HEK293 (cell line): Measurements from ENCODE around the gene ARL15.
"Not testable (repeated sequence)": the region's sequence is repeated elsewhere in the genome, so short reads cannot be mapped to it uniquely, and the experiment has no call there.

Experiments
- CTCF ChIA-PET: fragments of 350-600 bp; formaldehyde crosslinking; extraction: SDS; loops from one replicate; lab custom pipeline; 2021; ENCODE audit warnings: antibody characterized with exemption; lab: Yijun Ruan, JAX
- POLR2A ChIA-PET: fragments of 300-600 bp; formaldehyde crosslinking; extraction: SDS; loops from one replicate; lab custom pipeline; 2020; ENCODE audit warnings: antibody characterized with exemption, inconsistent platforms; lab: Yijun Ruan, JAX
- H3K27ac ChIP-seq: fragments of 200-500 bp; sonication (Bioruptor generic); 2 replicates; pipeline ENCODE4 v1.5.1; 2014; ENCODE audit warnings: low read depth, low read length, control low read depth, inconsistent platforms; ENCODE audit errors: extremely low read depth
- H3K36me3 ChIP-seq, 2 experiments: fragments of 200-500 bp in 1 of 2; sonication (Bioruptor generic) in 1 of 2; 1 replicate in 1 of 2; 2 replicates in 1 of 2; pipeline ENCODE4 v1.5.1; 2014 to 2017; ENCODE audit warnings: inconsistent platforms in 2 of 2, low read length in 2 of 2; ENCODE audit not compliant: control insufficient read depth in 2 of 2, insufficient read depth in 1 of 2
- H3K4me1 ChIP-seq: fragments of 200-500 bp; sonication (Bioruptor generic); 2 replicates; pipeline ENCODE4 v1.5.1; 2014; ENCODE audit warnings: mild to moderate bottlenecking, low read length, inconsistent platforms; ENCODE audit not compliant: control insufficient read depth, insufficient read depth
- H3K4me3 ChIP-seq: 2 replicates; pipeline ENCODE4 v1.5.1; 2011; ENCODE audit warnings: low read depth, mild to moderate bottlenecking, control low read depth, low read length, moderate library complexity
- H3K9me3 ChIP-seq: fragments of 200-500 bp; sonication (Bioruptor generic); 2 replicates; pipeline ENCODE4 v1.5.1; 2014; ENCODE audit warnings: low read depth, low read length, inconsistent platforms; ENCODE audit not compliant: control insufficient read depth, insufficient read depth
- GLIS1 ChIP-seq: fragments of 450-650 bp; formaldehyde crosslinking; IDR thresholded peaks from 2 replicates; pipeline ENCODE4 v1.5.1; 2016; ENCODE audit warnings: missing biosample characterization, missing genetic modification characterization
- PRDM1 ChIP-seq: fragments of 450-650 bp; formaldehyde crosslinking; IDR thresholded peaks from 2 replicates; pipeline ENCODE4; 2016; ENCODE audit warnings: missing biosample characterization, missing genetic modification characterization
- ZFP69B ChIP-seq: fragments of 450-650 bp; formaldehyde crosslinking; IDR thresholded peaks from 2 replicates; pipeline ENCODE4 v1.5.1; 2016; ENCODE audit warnings: missing biosample characterization, missing genetic modification characterization
- ZNF214 ChIP-seq: fragments of 450-650 bp; formaldehyde crosslinking; IDR thresholded peaks from 2 replicates; pipeline ENCODE4 v1.5.1; 2017; ENCODE audit warnings: missing biosample characterization, mild to moderate bottlenecking, missing genetic modification characterization, borderline replicate concordance
- ZNF266 ChIP-seq: fragments of 450-650 bp; formaldehyde crosslinking; IDR thresholded peaks from 2 replicates; pipeline ENCODE4 v1.5.1; 2016; ENCODE audit warnings: missing biosample characterization, missing genetic modification characterization, low read depth
- ZNF416 ChIP-seq: fragments of 450-650 bp; formaldehyde crosslinking; IDR thresholded peaks from 2 replicates; pipeline ENCODE4 v1.5.1; 2016; ENCODE audit warnings: missing biosample characterization, missing genetic modification characterization
- ZNF426 ChIP-seq: fragments of 450-650 bp; formaldehyde crosslinking; IDR thresholded peaks from 2 replicates; pipeline ENCODE4 v1.5.1; 2017; ENCODE audit warnings: missing biosample characterization, missing genetic modification characterization, mild to moderate bottlenecking, inconsistent platforms, moderate library complexity
- ZNF530 ChIP-seq: fragments of 450-650 bp; formaldehyde crosslinking; IDR thresholded peaks from 2 replicates; pipeline ENCODE4 v1.5.1; 2016; ENCODE audit warnings: low read depth, missing biosample characterization, missing genetic modification characterization
- ZNF560 ChIP-seq: fragments of 450-650 bp; formaldehyde crosslinking; IDR thresholded peaks from 2 replicates; pipeline ENCODE4 v1.5.1; 2017; ENCODE audit warnings: missing biosample characterization, missing genetic modification characterization, borderline replicate concordance
- ZNF596 ChIP-seq: fragments of 450-650 bp; IDR thresholded peaks from 2 replicates; pipeline ENCODE4 v1.5.0; 2018; ENCODE audit warnings: missing biosample characterization, mild to moderate bottlenecking, missing genetic modification characterization, moderate library complexity
- ZNF777 ChIP-seq: fragments of 450-650 bp; formaldehyde crosslinking; IDR thresholded peaks from 2 replicates; pipeline ENCODE4 v1.5.1; 2017; ENCODE audit warnings: missing biosample characterization, missing genetic modification characterization, borderline replicate concordance
- ZNF830 ChIP-seq: fragments of 450-650 bp; IDR thresholded peaks from 2 replicates; pipeline ENCODE4 v1.5.0; 2018; ENCODE audit warnings: missing biosample characterization, missing genetic modification characterization, low read depth, mild to moderate bottlenecking, moderate library complexity
- ZSCAN23 ChIP-seq: fragments of 450-650 bp; formaldehyde crosslinking; IDR thresholded peaks from 2 replicates; pipeline ENCODE4 v1.5.1; 2016; ENCODE audit warnings: missing biosample characterization, missing genetic modification characterization
- TF ChIP-seq, protein P1 (sequence below): fragments of 450-650 bp; formaldehyde crosslinking; IDR thresholded peaks from 2 replicates; pipeline ENCODE4 v1.5.1; 2016; ENCODE audit warnings: missing biosample characterization, missing genetic modification characterization
- TF ChIP-seq, protein P2 (sequence below): fragments of 450-650 bp; formaldehyde crosslinking; IDR thresholded peaks from 2 replicates; pipeline ENCODE4 v1.5.1; 2017; ENCODE audit warnings: missing biosample characterization, mild to moderate bottlenecking, missing genetic modification characterization, moderate library complexity
- TF ChIP-seq, protein P3 (sequence below): fragments of 450-650 bp; formaldehyde crosslinking; IDR thresholded peaks from 2 replicates; pipeline ENCODE4 v1.5.1; 2016; ENCODE audit warnings: missing biosample characterization, missing genetic modification characterization
- TF ChIP-seq, protein P4 (sequence below): fragments of 450-650 bp; formaldehyde crosslinking; IDR thresholded peaks from 2 replicates; pipeline ENCODE4 v1.5.1; 2016; ENCODE audit warnings: missing biosample characterization, missing genetic modification characterization
- TF ChIP-seq, protein P5 (sequence below): fragments of 450-650 bp; formaldehyde crosslinking; IDR thresholded peaks from 2 replicates; pipeline ENCODE4 v1.5.1; 2016; ENCODE audit warnings: missing biosample characterization, missing genetic modification characterization
- TF ChIP-seq, protein P6 (sequence below): fragments of 450-650 bp; formaldehyde crosslinking; conservative IDR thresholded peaks from 2 replicates; pipeline ENCODE4 v1.5.1; 2016; ENCODE audit warnings: low read depth, missing biosample characterization, missing genetic modification characterization

Gene ARL15

DNA sequence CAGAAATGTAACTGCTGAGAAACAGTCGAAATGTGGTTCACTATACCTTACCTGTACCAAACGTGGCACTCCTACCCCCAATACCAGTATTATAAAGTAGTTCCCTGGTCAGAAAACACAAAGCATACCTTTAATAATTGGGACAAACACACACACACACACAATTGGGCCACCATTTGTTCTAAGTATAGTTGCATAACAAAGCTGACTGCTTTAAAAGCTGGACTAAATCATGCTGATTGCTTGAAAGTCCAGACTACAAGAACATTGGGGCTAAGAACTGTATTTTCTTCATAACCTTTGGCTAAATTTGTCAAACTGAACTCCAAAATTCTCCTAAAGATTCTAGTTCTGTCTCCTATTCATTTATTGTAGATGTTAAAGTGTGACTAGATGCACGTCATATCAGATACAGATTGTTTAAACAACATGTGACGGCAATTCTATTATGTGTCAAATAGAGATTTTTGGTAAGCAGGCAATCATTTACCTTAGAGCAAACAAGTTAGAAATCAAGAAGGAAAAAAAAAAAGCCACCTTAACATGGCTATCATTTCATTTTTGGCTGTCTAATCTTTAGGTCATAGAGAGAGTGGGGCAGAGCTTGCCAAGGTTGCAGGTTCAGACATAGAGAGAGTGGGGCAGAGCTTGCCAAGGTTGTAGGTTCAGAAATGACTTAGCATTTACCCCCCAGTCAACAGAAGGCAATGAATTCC, 265.1 kb downstream of the ARL15 start (continued):
- TF ChIP-seq, protein P1, sequence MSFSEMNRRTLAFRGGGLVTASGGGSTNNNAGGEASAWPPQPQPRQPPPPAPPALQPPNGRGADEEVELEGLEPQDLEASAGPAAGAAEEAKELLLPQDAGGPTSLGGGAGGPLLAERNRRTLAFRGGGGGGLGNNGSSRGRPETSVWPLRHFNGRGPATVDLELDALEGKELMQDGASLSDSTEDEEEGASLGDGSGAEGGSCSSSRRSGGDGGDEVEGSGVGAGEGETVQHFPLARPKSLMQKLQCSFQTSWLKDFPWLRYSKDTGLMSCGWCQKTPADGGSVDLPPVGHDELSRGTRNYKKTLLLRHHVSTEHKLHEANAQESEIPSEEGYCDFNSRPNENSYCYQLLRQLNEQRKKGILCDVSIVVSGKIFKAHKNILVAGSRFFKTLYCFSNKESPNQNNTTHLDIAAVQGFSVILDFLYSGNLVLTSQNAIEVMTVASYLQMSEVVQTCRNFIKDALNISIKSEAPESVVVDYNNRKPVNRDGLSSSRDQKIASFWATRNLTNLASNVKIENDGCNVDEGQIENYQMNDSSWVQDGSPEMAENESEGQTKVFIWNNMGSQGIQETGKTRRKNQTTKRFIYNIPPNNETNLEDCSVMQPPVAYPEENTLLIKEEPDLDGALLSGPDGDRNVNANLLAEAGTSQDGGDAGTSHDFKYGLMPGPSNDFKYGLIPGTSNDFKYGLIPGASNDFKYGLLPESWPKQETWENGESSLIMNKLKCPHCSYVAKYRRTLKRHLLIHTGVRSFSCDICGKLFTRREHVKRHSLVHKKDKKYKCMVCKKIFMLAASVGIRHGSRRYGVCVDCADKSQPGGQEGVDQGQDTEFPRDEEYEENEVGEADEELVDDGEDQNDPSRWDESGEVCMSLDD (tag by site-specific recombination): no peak
- no peak for TF ChIP-seq ZNF596 (tag by site-specific recombination)
- no peak for TF ChIP-seq ZNF560 (tag by site-specific recombination)
- no peak for TF ChIP-seq ZNF830
- no peak for TF ChIP-seq ZSCAN23
- TF ChIP-seq ZNF426 (tag by site-specific recombination): no peak
- TF ChIP-seq, protein P2, sequence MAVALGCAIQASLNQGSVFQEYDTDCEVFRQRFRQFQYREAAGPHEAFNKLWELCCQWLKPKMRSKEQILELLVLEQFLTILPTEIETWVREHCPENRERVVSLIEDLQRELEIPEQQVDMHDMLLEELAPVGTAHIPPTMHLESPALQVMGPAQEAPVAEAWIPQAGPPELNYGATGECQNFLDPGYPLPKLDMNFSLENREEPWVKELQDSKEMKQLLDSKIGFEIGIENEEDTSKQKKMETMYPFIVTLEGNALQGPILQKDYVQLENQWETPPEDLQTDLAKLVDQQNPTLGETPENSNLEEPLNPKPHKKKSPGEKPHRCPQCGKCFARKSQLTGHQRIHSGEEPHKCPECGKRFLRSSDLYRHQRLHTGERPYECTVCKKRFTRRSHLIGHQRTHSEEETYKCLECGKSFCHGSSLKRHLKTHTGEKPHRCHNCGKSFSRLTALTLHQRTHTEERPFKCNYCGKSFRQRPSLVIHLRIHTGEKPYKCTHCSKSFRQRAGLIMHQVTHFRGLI: no peak

DNA sequence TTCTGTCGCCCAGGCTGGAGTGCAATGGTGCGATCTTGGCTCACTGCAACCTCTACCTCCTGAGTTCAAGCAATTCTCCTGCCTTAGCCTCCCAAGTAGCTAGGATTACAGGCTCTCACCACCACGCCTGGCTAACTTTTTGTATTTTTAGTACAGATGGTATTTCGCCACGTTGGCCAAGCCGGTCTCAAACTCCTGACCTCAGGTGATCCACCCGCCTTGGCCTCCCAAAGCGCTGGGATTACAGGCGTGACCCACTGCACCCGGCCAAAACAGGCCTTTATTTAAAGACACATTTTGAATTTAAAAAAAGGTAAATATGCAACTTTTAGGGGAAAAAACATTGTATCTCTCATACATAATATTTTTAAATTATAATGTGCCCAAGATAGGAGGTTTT, 266.1 kb downstream of the ARL15 start:
- POLR2A ChIA-PET, H3K9me3 ChIP-seq, H3K4me1 ChIP-seq, CTCF ChIA-PET, H3K36me3 ChIP-seq, H3K4me3 ChIP-seq, H3K27ac ChIP-seq: not testable (repeated sequence)

DNA sequence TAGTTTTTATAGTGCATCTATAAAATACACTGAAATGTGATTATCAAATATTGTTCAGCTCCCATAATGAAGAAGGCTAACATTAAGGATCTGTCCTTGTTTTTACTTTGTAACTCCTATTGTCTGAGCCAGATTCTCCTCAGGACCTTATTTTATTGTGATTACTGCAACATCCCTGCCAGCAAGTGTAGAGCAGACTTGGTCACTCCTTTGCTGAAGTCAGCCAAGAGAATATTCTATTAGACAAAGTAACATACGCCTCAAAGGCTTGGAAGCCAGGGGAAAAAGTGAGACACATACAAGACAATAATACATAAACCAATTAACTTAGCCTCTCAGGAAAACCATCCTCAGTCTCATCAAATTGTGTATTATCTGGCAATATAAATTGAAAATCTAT, 269.6 kb downstream of the ARL15 start:
- H3K36me3 ChIP-seq: no peaks in the 10 kb centered on the region
- H3K9me3 ChIP-seq: no peaks in the 10 kb centered on the region
- no peak overlapping the region for H3K27ac ChIP-seq
- CTCF ChIA-PET: no interaction called here
- H3K4me1 ChIP-seq: no peaks in the 10 kb centered on the region
- H3K4me3 ChIP-seq: no peak overlapping the region
- POLR2A ChIA-PET: no interaction called here
- TF ChIP-seq ZNF777 (tag by site-specific recombination): no peak
- no peak for TF ChIP-seq ZNF266 (tag by site-specific recombination)
- TF ChIP-seq, protein P3, sequence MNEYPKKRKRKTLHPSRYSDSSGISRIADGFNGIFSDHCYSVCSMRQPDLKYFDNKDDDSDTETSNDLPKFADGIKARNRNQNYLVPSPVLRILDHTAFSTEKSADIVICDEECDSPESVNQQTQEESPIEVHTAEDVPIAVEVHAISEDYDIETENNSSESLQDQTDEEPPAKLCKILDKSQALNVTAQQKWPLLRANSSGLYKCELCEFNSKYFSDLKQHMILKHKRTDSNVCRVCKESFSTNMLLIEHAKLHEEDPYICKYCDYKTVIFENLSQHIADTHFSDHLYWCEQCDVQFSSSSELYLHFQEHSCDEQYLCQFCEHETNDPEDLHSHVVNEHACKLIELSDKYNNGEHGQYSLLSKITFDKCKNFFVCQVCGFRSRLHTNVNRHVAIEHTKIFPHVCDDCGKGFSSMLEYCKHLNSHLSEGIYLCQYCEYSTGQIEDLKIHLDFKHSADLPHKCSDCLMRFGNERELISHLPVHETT (tag by site-specific recombination): no peak
- TF ChIP-seq ZNF416 (tag by site-specific recombination): no peak
- TF ChIP-seq, protein P4, sequence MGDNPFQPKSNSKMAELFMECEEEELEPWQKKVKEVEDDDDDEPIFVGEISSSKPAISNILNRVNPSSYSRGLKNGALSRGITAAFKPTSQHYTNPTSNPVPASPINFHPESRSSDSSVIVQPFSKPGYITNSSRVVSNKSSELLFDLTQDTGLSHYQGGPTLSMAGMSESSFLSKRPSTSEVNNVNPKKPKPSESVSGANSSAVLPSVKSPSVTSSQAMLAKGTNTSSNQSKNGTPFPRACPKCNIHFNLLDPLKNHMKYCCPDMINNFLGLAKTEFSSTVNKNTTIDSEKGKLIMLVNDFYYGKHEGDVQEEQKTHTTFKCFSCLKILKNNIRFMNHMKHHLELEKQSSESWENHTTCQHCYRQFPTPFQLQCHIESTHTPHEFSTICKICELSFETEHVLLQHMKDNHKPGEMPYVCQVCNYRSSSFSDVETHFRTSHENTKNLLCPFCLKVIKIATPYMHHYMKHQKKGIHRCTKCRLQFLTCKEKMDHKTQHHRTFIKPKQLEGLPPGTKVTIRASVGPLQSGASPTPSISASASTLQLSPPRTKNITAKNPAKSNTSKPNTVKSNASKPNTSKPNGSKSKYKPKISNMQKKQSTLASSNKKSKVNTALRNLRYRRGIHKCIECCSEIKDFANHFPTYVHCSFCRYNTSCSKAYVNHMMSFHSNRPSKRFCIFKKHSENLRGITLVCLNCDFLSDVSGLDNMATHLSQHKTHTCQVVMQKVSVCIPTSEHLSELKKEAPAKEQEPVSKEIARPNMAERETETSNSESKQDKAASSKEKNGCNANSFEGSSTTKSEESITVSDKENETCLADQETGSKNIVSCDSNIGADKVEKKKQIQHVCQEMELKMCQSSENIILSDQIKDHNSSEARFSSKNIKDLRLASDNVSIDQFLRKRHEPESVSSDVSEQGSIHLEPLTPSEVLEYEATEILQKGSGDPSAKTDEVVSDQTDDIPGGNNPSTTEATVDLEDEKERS (tag by site-specific recombination): no peak
- TF ChIP-seq, protein P5, sequence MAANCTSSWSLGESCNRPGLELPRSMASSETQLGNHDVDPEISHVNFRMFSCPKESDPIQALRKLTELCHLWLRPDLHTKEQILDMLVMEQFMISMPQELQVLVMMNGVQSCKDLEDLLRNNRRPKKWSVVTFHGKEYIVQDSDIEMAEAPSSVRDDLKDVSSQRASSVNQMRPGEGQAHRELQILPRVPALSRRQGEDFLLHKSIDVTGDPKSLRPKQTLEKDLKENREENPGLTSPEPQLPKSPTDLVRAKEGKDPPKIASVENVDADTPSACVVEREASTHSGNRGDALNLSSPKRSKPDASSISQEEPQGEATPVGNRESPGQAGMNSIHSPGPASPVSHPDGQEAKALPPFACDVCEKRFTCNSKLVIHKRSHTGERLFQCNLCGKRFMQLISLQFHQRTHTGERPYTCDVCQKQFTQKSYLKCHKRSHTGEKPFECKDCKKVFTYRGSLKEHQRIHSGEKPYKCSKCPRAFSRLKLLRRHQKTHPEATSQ: no peak
- no peak for TF ChIP-seq PRDM1 (tag by site-specific recombination)
- no peak for TF ChIP-seq ZFP69B (tag by site-specific recombination)
- TF ChIP-seq, protein P6, sequence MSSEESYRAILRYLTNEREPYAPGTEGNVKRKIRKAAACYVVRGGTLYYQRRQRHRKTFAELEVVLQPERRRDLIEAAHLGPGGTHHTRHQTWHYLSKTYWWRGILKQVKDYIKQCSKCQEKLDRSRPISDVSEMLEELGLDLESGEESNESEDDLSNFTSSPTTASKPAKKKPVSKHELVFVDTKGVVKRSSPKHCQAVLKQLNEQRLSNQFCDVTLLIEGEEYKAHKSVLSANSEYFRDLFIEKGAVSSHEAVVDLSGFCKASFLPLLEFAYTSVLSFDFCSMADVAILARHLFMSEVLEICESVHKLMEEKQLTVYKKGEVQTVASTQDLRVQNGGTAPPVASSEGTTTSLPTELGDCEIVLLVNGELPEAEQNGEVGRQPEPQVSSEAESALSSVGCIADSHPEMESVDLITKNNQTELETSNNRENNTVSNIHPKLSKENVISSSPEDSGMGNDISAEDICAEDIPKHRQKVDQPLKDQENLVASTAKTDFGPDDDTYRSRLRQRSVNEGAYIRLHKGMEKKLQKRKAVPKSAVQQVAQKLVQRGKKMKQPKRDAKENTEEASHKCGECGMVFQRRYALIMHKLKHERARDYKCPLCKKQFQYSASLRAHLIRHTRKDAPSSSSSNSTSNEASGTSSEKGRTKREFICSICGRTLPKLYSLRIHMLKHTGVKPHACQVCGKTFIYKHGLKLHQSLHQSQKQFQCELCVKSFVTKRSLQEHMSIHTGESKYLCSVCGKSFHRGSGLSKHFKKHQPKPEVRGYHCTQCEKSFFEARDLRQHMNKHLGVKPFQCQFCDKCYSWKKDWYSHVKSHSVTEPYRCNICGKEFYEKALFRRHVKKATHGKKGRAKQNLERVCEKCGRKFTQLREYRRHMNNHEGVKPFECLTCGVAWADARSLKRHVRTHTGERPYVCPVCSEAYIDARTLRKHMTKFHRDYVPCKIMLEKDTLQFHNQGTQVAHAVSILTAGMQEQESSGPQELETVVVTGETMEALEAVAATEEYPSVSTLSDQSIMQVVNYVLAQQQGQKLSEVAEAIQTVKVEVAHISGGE: no peak
- TF ChIP-seq GLIS1 (tag by site-specific recombination): no peak
- TF ChIP-seq ZNF530: no peak
- no peak for TF ChIP-seq ZNF214 (tag by site-specific recombination)
